Stomach (tissue), 4 donors: ENCODE measurements around the gene RFXANK.

Source experiments
- CTCF ChIP-seq, 7 experiments: fragments of 450-650 bp in 4 of 7; fragments of 200-600 bp in 3 of 7; sonication (generic) in 3 of 7; IDR thresholded peaks; one replicate each; pipeline ENCODE4 v1.5.1; 2016 to 2019; ENCODE audit warnings: antibody characterized with exemption in 7 of 7, control low read depth in 2 of 7, mild to moderate bottlenecking in 1 of 7
- POLR2A ChIP-seq, 4 donors: fragments of 450-650 bp; IDR thresholded peaks; one replicate each; pipeline ENCODE4 v1.6.1; 2016; ENCODE audit warnings: antibody characterized with exemption in 4 of 4, control low read depth in 2 of 4, mild to moderate bottlenecking in 1 of 4, moderate library complexity in 1 of 4

GRCh38 chr19:19171821-19172532, 20.1 kb upstream of the RFXANK start:
- TF ChIP-seq CTCF (IDR thresholded peaks at IDR 0.05) (no peak), POLR2A (IDR thresholded peaks at IDR 0.05) (no peak)
